ENCODE data around the gene INHBC.
"Not testable (repeated sequence)": the region's sequence is repeated elsewhere in the genome, so short reads cannot be mapped to it uniquely, and the experiment has no call there.

Gene INHBC

GRCh38 chr12:57491393-57492280, 57.1 kb downstream of the INHBC start:
- DNase-seq (ENCODE audit: low read depth) = no peak
- peak; percentile 26; the same call in 1 of the 2 replicates for TF ChIP-seq CTCF (conservative IDR thresholded peaks at IDR 0.05; ENCODE audit: low read length)
- H3K4me3 ChIP-seq (ENCODE audit: low read length) = no peak overlapping the region

GRCh38 chr12:57495051-57495701, 60.6 kb downstream of the INHBC start:
- H3K4me3 ChIP-seq (ENCODE audit: low read length); DNase-seq (ENCODE audit: low read depth): not testable (repeated sequence)

GRCh38 chr12:57496822-57497221, 62.2 kb downstream of the INHBC start:
- no peak for DNase-seq (ENCODE audit: low read depth)
- no peak for TF ChIP-seq CTCF (conservative IDR thresholded peaks at IDR 0.05; ENCODE audit: low read length)
- H3K4me3 ChIP-seq (ENCODE audit: low read length) = no peak overlapping the region

GRCh38 chr12:57497223-57498131, 62.9 kb downstream of the INHBC start:
- DNase-seq (ENCODE audit: low read depth) = no peak
- H3K4me3 ChIP-seq (ENCODE audit: low read length) = no peak overlapping the region
- TF ChIP-seq CTCF (conservative IDR thresholded peaks at IDR 0.05; ENCODE audit: low read length) = no peak

- DNase-seq (ENCODE audit: low read depth) = no peak
- no peak overlapping the region for H3K4me3 ChIP-seq (ENCODE audit: low read length)
- no peak for TF ChIP-seq CTCF (conservative IDR thresholded peaks at IDR 0.05; ENCODE audit: low read length)
Observed at GRCh38 chr12:57498132-57498502, 63.5 kb downstream of the INHBC start.

GRCh38 chr12:57498571-57498970, 64.0 kb downstream of the INHBC start:
- no peak overlapping the region for H3K4me3 ChIP-seq (ENCODE audit: low read length)
- TF ChIP-seq CTCF (conservative IDR thresholded peaks at IDR 0.05; ENCODE audit: low read length) = no peak
- DNase-seq (ENCODE audit: low read depth) = no peak

- TF ChIP-seq CTCF (conservative IDR thresholded peaks at IDR 0.05; ENCODE audit: low read length) = no peak
- no peak for DNase-seq (ENCODE audit: low read depth)
Observed at GRCh38 chr12:57500213-57500612, 65.6 kb downstream of the INHBC start.

More at GRCh38 chr12:57500213-57500612, 65.6 kb downstream of the INHBC start:
- H3K4me3 ChIP-seq (ENCODE audit: low read length) = no peak overlapping the region

All from AG10803 (cell line).